Fibroblast of mammary gland (primary cell): ENCODE measurements around the gene TMEM255B.

Experiments
- DNase-seq: peaks from one replicate; pipeline ENCODE4 v3.0.0-alpha.2; 2010; ENCODE audit warnings: low read depth
- H3K4me3 ChIP-seq: 2 replicates; pipeline ENCODE4 v1.5.1; 2011; ENCODE audit warnings: low read depth, mild to moderate bottlenecking, low read length, moderate library complexity; ENCODE audit not compliant: control insufficient read depth
- TF ChIP-seq, protein P1 (sequence below): conservative IDR thresholded peaks from 2 replicates; pipeline ENCODE4 v1.5.1; 2011; ENCODE audit warnings: low read depth, low read length, inconsistent platforms; ENCODE audit not compliant: control insufficient read depth, insufficient read depth

TMEM255B gene

DNA sequence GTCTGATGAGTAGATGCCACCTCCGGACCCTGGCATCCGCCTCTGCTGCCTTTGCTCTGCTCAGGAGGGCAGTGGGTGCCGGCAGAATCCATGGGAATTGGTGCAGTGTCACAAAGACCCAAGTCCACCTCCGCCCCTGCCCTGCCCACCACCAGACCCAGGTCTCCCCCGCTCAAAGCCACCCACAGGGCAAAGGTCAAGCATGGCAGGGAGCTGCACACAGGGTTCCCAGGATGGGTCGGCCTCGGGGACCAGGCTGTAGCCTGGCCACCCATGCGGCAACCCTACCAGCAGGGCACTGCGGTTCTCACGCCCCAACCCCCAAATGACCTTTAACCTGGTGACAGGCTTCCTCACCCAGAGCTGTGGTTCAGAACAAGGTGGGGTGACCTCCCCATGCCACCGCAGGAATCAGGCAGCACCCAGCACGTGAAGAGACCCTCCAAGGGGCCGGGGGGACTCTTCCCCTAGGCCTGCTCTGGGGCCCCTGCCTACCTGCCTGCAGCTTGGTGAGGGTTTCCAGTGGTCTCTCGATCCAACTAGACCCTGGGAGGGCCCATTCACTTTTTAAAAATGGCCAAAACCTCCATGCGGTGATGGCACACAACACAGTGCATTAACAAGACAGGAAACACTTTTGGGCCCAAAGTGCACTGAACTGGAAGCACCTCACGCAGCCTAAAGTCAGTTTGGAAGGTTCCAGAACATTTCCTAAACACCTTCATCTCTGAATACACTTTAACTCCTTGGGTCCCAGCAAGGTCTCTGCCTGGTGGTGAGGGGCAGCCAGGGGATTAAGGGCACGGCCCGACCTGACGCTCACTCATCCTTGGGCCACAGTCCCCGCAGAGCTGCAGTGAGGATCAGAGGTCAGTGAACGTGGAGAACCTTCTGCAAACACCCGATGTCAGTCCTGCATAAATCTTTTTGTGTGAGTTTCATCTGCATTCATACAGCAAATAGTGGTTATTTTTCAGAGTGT is 93.8 kb downstream of the TMEM255B start:
- DNase-seq, result no peak
- TF ChIP-seq, protein P1, sequence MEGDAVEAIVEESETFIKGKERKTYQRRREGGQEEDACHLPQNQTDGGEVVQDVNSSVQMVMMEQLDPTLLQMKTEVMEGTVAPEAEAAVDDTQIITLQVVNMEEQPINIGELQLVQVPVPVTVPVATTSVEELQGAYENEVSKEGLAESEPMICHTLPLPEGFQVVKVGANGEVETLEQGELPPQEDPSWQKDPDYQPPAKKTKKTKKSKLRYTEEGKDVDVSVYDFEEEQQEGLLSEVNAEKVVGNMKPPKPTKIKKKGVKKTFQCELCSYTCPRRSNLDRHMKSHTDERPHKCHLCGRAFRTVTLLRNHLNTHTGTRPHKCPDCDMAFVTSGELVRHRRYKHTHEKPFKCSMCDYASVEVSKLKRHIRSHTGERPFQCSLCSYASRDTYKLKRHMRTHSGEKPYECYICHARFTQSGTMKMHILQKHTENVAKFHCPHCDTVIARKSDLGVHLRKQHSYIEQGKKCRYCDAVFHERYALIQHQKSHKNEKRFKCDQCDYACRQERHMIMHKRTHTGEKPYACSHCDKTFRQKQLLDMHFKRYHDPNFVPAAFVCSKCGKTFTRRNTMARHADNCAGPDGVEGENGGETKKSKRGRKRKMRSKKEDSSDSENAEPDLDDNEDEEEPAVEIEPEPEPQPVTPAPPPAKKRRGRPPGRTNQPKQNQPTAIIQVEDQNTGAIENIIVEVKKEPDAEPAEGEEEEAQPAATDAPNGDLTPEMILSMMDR, result no peak
- H3K4me3 ChIP-seq, result no peak overlapping the region

DNA sequence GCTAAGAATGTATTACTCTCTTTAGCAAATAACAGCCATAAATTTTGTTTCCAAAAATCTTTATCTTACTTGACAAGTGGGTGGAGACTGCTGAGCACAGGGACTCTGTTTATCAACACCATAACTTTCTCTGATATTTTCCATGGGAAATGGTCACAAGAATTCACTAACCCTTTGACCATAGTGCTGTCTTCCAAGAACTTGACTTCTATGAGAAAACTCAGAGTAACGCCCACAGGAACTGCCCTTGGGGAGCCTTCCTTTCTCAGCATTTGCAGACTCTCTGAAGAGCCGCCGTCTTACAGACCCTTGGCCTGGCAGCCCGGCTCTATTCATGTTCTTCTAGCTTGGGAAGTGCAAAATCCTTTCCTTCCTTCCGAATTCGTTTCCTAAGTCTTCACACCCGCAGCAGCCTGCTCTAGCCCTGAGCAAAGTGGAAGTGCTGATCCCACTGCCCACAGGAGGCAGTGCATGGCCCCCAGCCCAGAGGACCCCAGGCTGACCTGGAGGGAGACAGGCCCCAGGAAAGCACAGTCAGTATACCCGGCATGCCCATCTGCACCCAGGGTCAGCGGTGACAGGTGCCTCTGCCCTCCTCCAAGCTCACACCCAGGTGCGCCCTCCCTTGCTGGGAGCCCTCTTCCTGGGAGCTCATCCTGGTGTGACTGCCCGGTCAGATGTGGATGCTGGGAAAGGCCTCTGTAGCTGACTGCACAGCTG is 94.7 kb downstream of the TMEM255B start:
- no peak overlapping the region for H3K4me3 ChIP-seq
- TF ChIP-seq, protein P1, result no peak
- DNase-seq, result peak; percentile 49

DNA sequence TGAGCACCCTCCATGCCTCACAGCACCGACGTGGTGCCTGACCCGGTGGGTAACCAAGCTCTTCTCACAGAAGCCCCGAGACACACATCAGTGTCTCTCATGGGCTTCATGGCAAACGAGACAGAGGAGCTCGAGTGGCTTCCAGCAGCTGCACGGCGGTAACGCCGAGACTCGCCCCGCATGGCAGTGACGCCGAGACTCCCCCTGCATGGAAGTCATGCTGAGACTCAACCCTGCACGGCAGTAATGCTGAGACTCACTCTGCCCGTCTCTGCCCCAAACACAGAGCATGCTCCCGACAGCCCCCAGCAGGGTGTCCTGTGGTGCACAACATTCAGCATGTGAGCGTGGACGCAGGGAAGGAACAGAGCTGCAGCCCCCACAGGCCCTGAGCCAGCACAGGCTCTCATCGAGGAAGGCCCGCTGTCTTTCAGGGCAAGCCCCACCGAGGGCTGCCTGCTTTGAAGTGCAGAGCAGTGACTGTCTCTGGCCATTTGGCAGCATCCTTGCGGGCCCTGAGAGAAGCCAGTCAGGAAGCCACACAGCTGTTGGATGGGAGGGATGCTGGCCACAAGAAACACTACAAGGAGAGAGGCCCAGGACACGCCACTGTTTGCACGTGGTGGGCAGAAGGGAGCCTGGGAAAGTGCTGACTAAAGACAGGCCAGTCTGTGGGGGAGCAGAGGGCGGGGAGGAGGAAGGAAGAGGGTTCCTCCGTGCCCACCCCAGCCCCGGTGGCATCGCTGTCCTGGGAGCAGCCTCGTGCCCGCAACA is 95.4 kb downstream of the TMEM255B start:
- no peak overlapping the region for H3K4me3 ChIP-seq
- peak; percentile 57 for DNase-seq
- TF ChIP-seq, protein P1, result no peak

DNA sequence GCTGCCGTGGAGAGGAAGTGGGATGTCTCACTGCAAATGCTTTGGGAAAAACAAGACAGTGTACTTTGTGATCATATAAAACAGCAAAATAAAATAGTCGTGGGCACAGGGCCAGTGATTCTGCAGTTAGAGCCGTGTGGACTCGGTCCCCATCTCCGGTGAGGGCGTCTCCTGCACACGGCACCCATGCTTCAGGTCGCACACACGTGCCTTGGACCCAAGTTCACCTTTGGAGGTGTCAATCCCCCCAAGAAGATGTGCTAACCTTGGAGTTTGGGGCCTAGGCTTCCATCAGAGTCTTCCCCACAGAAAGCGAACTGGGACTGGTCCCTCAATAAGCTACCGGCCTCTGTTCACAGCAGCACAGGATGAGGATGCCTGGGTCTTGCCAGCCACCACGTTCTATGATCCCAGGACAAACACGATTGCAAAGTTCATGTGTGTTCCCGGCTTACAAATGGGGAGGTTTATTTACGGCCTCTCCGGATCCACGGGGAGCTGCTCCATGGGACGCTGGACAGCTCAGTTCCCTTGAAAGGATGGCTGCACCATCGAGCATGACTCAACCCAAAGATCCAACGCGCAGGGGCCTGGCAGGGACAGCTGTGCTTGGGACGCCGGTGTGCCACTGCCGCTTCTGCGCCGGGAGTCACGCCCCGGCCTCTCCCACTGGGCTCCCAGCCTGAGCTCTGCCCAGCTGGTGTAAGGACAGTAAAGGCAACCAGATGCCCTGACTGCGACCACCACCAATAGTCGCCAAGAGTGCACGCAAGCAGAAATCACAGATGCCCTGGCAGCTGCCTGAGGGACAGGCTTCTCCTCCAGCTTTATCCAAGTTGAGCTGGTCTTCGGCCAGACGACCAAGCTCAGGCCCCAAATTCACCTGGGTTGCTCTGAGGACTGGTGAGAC is 96.2 kb downstream of the TMEM255B start:
- DNase-seq, result no peak
- no peak overlapping the region for H3K4me3 ChIP-seq
- TF ChIP-seq, protein P1, result no peak

DNA sequence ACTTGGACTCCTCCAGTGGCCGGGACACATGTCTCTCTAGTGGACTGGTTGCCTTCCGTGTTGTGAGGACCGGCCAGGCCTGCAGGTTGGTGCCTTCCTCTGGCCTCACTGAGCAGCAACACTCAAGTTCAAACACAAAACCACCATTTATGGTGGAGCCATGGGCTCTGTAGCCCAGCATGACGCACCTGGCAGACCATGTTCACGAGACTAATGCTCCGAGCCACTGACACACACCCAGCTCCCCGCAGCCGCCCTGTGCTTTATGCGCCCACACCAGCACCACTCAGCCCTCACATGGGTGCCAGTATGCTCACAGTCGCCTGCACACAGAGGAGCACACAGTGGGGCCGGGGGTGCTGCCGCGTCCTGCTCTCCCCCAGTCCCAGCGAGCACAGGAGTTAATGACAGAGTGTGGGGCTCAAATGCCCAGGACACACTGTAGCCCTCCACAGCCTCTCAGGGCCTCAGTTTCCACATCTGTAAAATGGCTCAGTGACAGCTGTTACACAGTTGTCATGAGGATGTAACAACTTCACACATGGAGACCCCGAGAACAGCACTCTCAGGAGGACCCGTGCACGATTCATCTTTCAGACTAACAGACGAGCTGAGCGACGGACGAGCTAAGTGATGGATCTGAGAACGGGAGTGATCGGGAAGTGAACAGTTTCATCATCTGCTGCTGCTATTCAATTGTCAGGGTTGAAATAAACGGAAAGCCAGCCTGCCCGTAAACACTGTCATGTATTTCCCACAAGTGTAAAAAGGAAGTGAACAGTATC is 97.1 kb downstream of the TMEM255B start:
- TF ChIP-seq, protein P1, result no peak
- no peak for DNase-seq

More for the DNA sequence above, 97.1 kb downstream of the TMEM255B start:
- no peak overlapping the region for H3K4me3 ChIP-seq
